T47D (cell line): ENCODE data around the gene RAD54L.

ENCODE experiments used
- DNase-seq, 2 experiments: peaks; one replicate each; pipeline versions ENCODE4 v3.0.0 to v3.0.0-alpha.2; 2011 to 2012; ENCODE audit warnings: low read depth in 1 of 2, low spot score in 1 of 2
- JUND ChIP-seq: IDR thresholded peaks from 2 replicates; pipeline ENCODE4 v1.6.1; 2012; ENCODE audit warnings: low read depth
- in situ Hi-C: cut with HindIII; loops from 2 replicates; pipeline ENCODE4 v1.10.0; 2016; ENCODE audit warnings: low sequenced_read_pairs, low pct_unique_long_range_greater_than_20kb

Gene RAD54L

GRCh38 chr1:46284058-46284457, 36.5 kb downstream of the RAD54L start:
- in situ Hi-C loops, result no loop called here
- TF ChIP-seq JUND, result no peak
- no peak for DNase-seq

- in situ Hi-C loops, result no loop called here
- no peak for DNase-seq
- TF ChIP-seq JUND, result no peak
Measured at GRCh38 chr1:46284597-46285564, 37.3 kb downstream of the RAD54L start.

GRCh38 chr1:46285730-46286477, 38.3 kb downstream of the RAD54L start:
- TF ChIP-seq JUND, result no peak
- in situ Hi-C loops, result no loop called here
- DNase-seq, result no peak

GRCh38 chr1:46288485-46289133, 41.0 kb downstream of the RAD54L start:
- no peak for DNase-seq
- in situ Hi-C loops, result no loop called here

GRCh38 chr1:46289134-46289494, 41.6 kb downstream of the RAD54L start:
- DNase-seq, result no peak
- TF ChIP-seq JUND, result no peak
- in situ Hi-C loops, result no loop called here

More at GRCh38 chr1:46288485-46289133, 41.0 kb downstream of the RAD54L start:
- no peak for TF ChIP-seq JUND

- in situ Hi-C loops, result no loop called here
- TF ChIP-seq JUND, result no peak
- DNase-seq, result no peak
Measured at GRCh38 chr1:46289976-46290375, 42.4 kb downstream of the RAD54L start.

GRCh38 chr1:46295306-46295705, 47.7 kb downstream of the RAD54L start:
- no peak for TF ChIP-seq JUND
- DNase-seq, result no peak
- in situ Hi-C loops, result no loop called here

GRCh38 chr1:46298387-46298786, 50.8 kb downstream of the RAD54L start:
- DNase-seq, result no peak
- in situ Hi-C loops, result no loop called here
- no peak for TF ChIP-seq JUND

GRCh38 chr1:46300673-46301405, 53.3 kb downstream of the RAD54L start:
- TF ChIP-seq JUND, result no peak
- DNase-seq, result no peak
- in situ Hi-C loops, result no loop called here

GRCh38 chr1:46301406-46301807, 53.8 kb downstream of the RAD54L start:
- no peak for DNase-seq
- in situ Hi-C loops, result no loop called here
- no peak for TF ChIP-seq JUND

GRCh38 chr1:46301808-46302640, 54.5 kb downstream of the RAD54L start:
- peak in 1 of 2 experiments; percentile 30 for DNase-seq
- no peak for TF ChIP-seq JUND
- in situ Hi-C loops, result no loop called here
